ENCODE results near the gene ARL15. TPM values are rescaled to one million over a fixed set of nuclear protein-coding genes. Genes with fewer than 3 reads are reported as not detected.

The ARL15 gene
- total RNA-seq, 1 experiment from 2014 or later = 140 TPM

GRCh38 chr5:54215233-54215736 is 95.1 kb downstream of the ARL15 start:
- H3K4me3 Mint-ChIP-seq (ENCODE audit: unreplicated experiment) = no peak overlapping the region
- H3K27ac Mint-ChIP-seq (ENCODE audit: unreplicated experiment) = no peak overlapping the region
- Histone ChIP-seq H3K36me3 (ENCODE audit: control insufficient read depth, insufficient read depth, low read length) (no peaks in the 10 kb centered on the region), H3K4me3 (ENCODE audit: low read depth, low read length) (no peak overlapping the region), H3K4me1 (no peaks in the 10 kb centered on the region), H3K27me3 (replicated peaks; ENCODE audit: control insufficient read depth, insufficient read depth, low read length) (no peaks in the 10 kb centered on the region), H3K9me3 (no peaks in the 10 kb centered on the region)
- POLR2A ChIA-PET = no interaction called here
- intact Hi-C loops (cut with micrococcal nuclease; ENCODE audit: unreplicated experiment) = loop anchor here (5.0 to 10.0 kb wide), 3 partner anchors 120 to 788 kb away; no protein-coding TSS in a partner anchor
- no peaks in the 10 kb centered on the region for H3K27me3 Mint-ChIP-seq (ENCODE audit: insufficient read depth, unreplicated experiment)
- H3K4me1 Mint-ChIP-seq (ENCODE audit: low read depth, unreplicated experiment) = peaks cover 26% of the 10 kb centered on the region
- peaks cover 13% of the 10 kb centered on the region for H3K36me3 Mint-ChIP-seq (ENCODE audit: insufficient read depth, unreplicated experiment)
- BruUV-seq (replicated peaks) = no TSS peak
- H3K9me3 Mint-ChIP-seq (ENCODE audit: unreplicated experiment) = no peaks in the 10 kb centered on the region
- no peak for TF ChIP-seq CTCF (IDR thresholded peaks at IDR 0.05; ENCODE audit: insufficient read depth in 1 of 2, low read depth in 1 of 2, low read length in 1 of 2, severe bottlenecking in 1 of 2, unreplicated experiment in 1 of 2)
- no peak for DNase-seq
- CTCF ChIA-PET = no interaction called here

- Mint-ChIP-seq H3K4me3 (ENCODE audit: unreplicated experiment) (no peak overlapping the region), H3K4me1 (ENCODE audit: low read depth, unreplicated experiment) (peaks cover 25% of the 10 kb centered on the region), H3K9me3 (ENCODE audit: unreplicated experiment) (no peaks in the 10 kb centered on the region), H3K27me3 (ENCODE audit: insufficient read depth, unreplicated experiment) (no peaks in the 10 kb centered on the region), H3K27ac (ENCODE audit: unreplicated experiment) (no peak overlapping the region), H3K36me3 (ENCODE audit: insufficient read depth, unreplicated experiment) (peaks cover 13% of the 10 kb centered on the region)
- H3K9me3 ChIP-seq = no peaks in the 10 kb centered on the region
- intact Hi-C loops (cut with micrococcal nuclease; ENCODE audit: unreplicated experiment) = loop anchor here (5.0 to 10.0 kb wide), 3 partner anchors 120 to 787 kb away; no protein-coding TSS in a partner anchor
- no peak overlapping the region for H3K4me3 ChIP-seq (ENCODE audit: low read depth, low read length)
- H3K4me1 ChIP-seq = no peaks in the 10 kb centered on the region
- no peak for TF ChIP-seq CTCF (IDR thresholded peaks at IDR 0.05; ENCODE audit: insufficient read depth in 1 of 2, low read depth in 1 of 2, low read length in 1 of 2, severe bottlenecking in 1 of 2, unreplicated experiment in 1 of 2)
- ChIA-PET CTCF (no interaction called here), POLR2A (no interaction called here)
- no TSS peak for BruUV-seq (replicated peaks)
- H3K36me3 ChIP-seq (ENCODE audit: control insufficient read depth, insufficient read depth, low read length) = no peaks in the 10 kb centered on the region
- H3K27me3 ChIP-seq (replicated peaks; ENCODE audit: control insufficient read depth, insufficient read depth, low read length) = no peaks in the 10 kb centered on the region
- DNase-seq = no peak
Observed at GRCh38 chr5:54214722-54215121, 95.7 kb downstream of the ARL15 start.

- H3K36me3 ChIP-seq (ENCODE audit: control insufficient read depth, insufficient read depth, low read length) = no peaks in the 10 kb centered on the region
- no peaks in the 10 kb centered on the region for H3K27me3 ChIP-seq (replicated peaks; ENCODE audit: control insufficient read depth, insufficient read depth, low read length)
- no peak overlapping the region for H3K4me3 ChIP-seq (ENCODE audit: low read depth, low read length)
- Mint-ChIP-seq H3K27me3 (ENCODE audit: insufficient read depth, unreplicated experiment) (no peaks in the 10 kb centered on the region), H3K36me3 (ENCODE audit: insufficient read depth, unreplicated experiment) (peaks cover 8% of the 10 kb centered on the region), H3K27ac (ENCODE audit: unreplicated experiment) (no peak overlapping the region), H3K4me1 (ENCODE audit: low read depth, unreplicated experiment) (peaks cover 24% of the 10 kb centered on the region), H3K9me3 (ENCODE audit: unreplicated experiment) (no peaks in the 10 kb centered on the region), H3K4me3 (ENCODE audit: unreplicated experiment) (no peak overlapping the region)
- no peak for DNase-seq
- peaks cover 1% of the 10 kb centered on the region; the same call in 1 of the 2 replicates for H3K4me1 ChIP-seq
- ChIA-PET POLR2A (no interaction called here), CTCF (no interaction called here)
- BruUV-seq (replicated peaks) = no TSS peak
- TF ChIP-seq CTCF (IDR thresholded peaks at IDR 0.05; ENCODE audit: insufficient read depth in 1 of 2, low read depth in 1 of 2, low read length in 1 of 2, severe bottlenecking in 1 of 2, unreplicated experiment in 1 of 2) = no peak
- H3K9me3 ChIP-seq = no peaks in the 10 kb centered on the region
- intact Hi-C loops (cut with micrococcal nuclease; ENCODE audit: unreplicated experiment) = loop anchor here (10.0 kb wide), 1 partner anchor 118 kb away; no protein-coding TSS in a partner anchor
Observed at GRCh38 chr5:54212331-54212730, 98.0 kb downstream of the ARL15 start.

Measured in Caco-2 (cell line).